Mucosa of stomach (tissue), 1 donor: Measurements from ENCODE around the gene HSP90B1.

ENCODE experiments used
- H3K27me3 ChIP-seq: one replicate; pipeline ENCODE4 v1.7.0; 2013; ENCODE audit warnings: mild to moderate bottlenecking, low read length; ENCODE audit not compliant: control insufficient read depth, insufficient read depth
- H3K36me3 ChIP-seq: one replicate; pipeline ENCODE4 v1.7.0; 2013; ENCODE audit warnings: low read length; ENCODE audit not compliant: control insufficient read depth, insufficient read depth
- H3K4me1 ChIP-seq: one replicate; pipeline ENCODE4 v1.7.0; 2013; ENCODE audit warnings: mild to moderate bottlenecking, low read length; ENCODE audit not compliant: control insufficient read depth, insufficient read depth
- H3K4me3 ChIP-seq: one replicate; pipeline ENCODE4 v1.7.0; 2013; ENCODE audit warnings: low read length
- H3K9ac ChIP-seq: one replicate; pipeline ENCODE4 v1.7.0; 2013; ENCODE audit warnings: mild to moderate bottlenecking, low read length, moderate library complexity
- H3K9me3 ChIP-seq: one replicate; pipeline ENCODE4 v1.7.0; 2013; ENCODE audit warnings: mild to moderate bottlenecking, low read length, moderate library complexity; ENCODE audit not compliant: control insufficient read depth
- donor health status: Pancreatic carcinoma.

HSP90B1 gene

GRCh38 chr12:103936679-103937078 is 6.5 kb downstream of the HSP90B1 start:
- H3K36me3 ChIP-seq: peaks cover 12% of the 10 kb centered on the region
- H3K9me3 ChIP-seq: no peaks in the 10 kb centered on the region
- no peak overlapping the region for H3K4me3 ChIP-seq
- no peak overlapping the region for H3K9ac ChIP-seq
- H3K27me3 ChIP-seq: no peaks in the 10 kb centered on the region
- peaks cover 7% of the 10 kb centered on the region for H3K4me1 ChIP-seq

DNA sequence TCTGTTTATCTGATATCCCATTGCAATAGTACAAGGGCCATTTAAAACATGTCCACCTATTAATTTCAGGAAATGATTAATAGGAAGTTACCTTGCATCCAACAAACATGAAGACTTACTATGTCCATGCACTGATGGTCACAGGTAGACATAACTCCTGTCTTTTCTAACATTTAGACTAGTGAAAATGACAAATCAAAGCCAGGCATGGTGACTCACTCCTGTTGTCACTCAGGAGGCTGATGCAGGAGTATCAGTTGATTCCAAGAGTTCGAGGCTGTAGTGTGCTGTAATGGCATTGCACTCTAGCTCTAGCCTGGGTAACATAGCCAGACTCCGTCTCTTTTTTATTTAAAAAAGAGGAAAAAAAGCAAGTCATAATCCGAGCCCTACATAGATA is 14.8 kb downstream of the HSP90B1 start:
- Histone ChIP-seq H3K4me1 (no peaks in the 10 kb centered on the region), H3K4me3 (no peak overlapping the region), H3K27me3 (no peaks in the 10 kb centered on the region), H3K9me3 (no peaks in the 10 kb centered on the region), H3K36me3 (peaks cover 15% of the 10 kb centered on the region), H3K9ac (no peak overlapping the region)

- H3K9ac ChIP-seq: no peak overlapping the region
- H3K36me3 ChIP-seq: peaks cover 10% of the 10 kb centered on the region
- no peaks in the 10 kb centered on the region for H3K4me1 ChIP-seq
- H3K27me3 ChIP-seq: no peaks in the 10 kb centered on the region
- H3K4me3 ChIP-seq: no peak overlapping the region
- no peaks in the 10 kb centered on the region for H3K9me3 ChIP-seq
Observed at GRCh38 chr12:103947871-103948555, 17.8 kb downstream of the HSP90B1 start.

DNA sequence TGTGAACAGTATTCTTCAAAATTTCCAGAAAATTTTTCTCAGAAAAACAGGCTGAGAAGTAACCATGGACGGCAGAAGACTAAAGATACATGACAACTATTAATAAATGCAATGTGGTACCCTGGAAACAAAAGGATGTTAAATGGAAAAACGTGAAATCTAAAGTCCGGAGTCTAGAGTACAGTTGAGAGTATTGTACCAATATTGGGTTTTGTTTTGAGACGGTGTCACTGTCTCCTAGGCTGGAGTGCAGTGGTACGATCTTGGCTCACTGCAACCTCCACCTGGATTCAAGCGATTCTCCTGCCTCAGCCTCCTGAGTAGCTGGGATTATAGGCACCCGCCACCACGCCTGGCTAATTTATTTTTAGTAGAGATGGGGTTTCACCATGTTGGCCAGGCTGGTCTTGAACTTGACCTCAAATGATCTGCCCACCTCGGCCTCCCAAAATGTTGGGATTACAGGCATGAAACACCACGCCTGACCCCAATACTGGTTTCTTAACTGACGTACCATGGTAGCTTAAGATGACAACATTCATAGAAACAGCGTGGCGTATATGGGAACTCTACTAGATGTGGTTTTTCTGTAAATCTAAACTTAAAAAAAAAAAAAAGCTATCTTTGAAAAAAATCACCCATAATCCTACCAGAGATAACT is 18.7 kb downstream of the HSP90B1 start:
- H3K4me1 ChIP-seq: no peaks in the 10 kb centered on the region
- H3K9me3 ChIP-seq: no peaks in the 10 kb centered on the region
- H3K4me3 ChIP-seq: no peak overlapping the region
- H3K9ac ChIP-seq: no peak overlapping the region
- no peaks in the 10 kb centered on the region for H3K27me3 ChIP-seq
- peaks cover 12% of the 10 kb centered on the region for H3K36me3 ChIP-seq

DNA sequence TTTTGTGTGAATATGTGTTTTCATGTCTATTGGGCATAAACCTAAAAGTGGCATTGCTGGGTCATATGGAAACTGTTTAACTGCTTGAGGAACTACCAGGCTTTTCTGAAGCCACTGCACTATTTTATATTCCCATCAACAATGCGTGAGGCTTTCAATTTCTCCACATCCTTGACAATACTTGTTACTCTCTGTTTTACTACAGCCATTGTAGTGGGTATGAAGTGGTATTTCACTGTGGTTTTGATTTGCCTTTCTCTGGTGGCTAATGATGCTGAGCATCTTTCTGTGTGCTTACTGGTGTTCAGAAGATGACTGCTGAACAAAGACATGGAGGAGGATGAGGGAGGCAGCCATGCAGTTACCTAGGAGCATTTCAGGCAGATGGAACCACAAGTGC is 22.3 kb downstream of the HSP90B1 start:
- no peak overlapping the region for H3K4me3 ChIP-seq
- H3K9me3 ChIP-seq: no peaks in the 10 kb centered on the region
- H3K27me3 ChIP-seq: no peaks in the 10 kb centered on the region
- peaks cover 9% of the 10 kb centered on the region for H3K4me1 ChIP-seq
- H3K36me3 ChIP-seq: peaks cover 6% of the 10 kb centered on the region
- no peak overlapping the region for H3K9ac ChIP-seq

DNA sequence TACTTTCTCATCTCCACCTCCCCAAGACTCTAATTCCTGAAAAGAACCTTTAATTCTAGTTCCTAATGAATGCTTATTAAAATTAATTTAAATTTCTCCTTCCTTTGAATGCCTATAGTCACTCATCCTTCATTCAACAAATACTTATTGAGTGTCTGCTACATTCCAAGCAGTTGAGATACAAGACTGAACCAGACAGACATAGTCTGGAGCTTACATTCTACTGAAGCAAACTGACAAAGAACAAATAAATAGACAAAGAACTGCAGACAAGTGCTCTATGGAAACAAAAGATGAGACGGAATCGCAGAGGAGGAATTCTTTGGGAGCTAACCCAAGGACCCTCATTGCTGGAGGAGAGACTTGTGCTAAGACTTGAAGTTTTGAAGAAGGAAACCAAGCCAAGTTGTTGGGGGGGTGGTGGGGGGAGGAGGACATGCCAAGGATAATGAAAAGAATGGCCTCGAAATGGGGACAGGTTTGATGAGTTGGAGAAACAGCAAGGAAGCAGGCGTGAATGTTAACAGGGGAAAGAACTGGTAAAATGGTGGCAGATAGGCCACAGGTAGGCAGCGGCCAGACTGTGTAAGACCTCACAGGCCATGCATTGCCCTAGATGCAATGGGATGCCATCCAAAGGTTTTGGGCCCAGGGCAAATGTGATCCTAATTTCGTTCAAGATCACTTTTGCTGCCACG is 25.8 kb downstream of the HSP90B1 start:
- H3K27me3 ChIP-seq: no peaks in the 10 kb centered on the region
- peaks cover 6% of the 10 kb centered on the region for H3K36me3 ChIP-seq
- no peaks in the 10 kb centered on the region for H3K9me3 ChIP-seq
- peak overlapping the region; percentile 62 for H3K4me3 ChIP-seq
- peaks cover 9% of the 10 kb centered on the region for H3K4me1 ChIP-seq
- H3K9ac ChIP-seq: peak overlapping the region; percentile 84

DNA sequence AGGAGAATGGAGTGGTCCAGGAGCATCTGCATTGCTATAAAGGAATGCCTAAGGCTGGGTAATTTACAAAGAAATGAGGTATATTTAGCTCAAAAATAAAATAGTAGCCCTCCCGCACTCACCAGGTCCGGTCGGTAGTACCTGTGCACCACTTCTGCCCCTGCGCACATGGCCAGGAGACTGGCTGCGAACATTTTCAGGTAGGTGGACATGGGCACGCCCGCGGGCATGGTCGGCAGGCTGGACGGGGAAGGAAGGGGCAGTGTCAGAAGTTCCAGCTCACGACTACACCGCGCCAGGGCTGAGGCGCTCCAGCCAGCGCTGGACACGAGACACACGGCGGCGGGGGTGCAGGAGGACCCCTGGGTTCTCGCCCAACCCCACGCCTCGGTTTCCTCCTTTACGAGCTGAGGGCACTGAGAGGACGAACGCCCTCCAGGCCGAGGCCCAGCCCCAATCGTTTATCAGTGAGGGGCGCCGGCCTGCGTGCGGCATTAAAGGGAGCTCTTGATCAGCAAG is 26.4 kb downstream of the HSP90B1 start:
- peaks cover 9% of the 10 kb centered on the region for H3K4me1 ChIP-seq
- peaks cover 6% of the 10 kb centered on the region for H3K36me3 ChIP-seq
- no peaks in the 10 kb centered on the region for H3K9me3 ChIP-seq
- H3K9ac ChIP-seq: peak overlapping the region; percentile 84
- H3K27me3 ChIP-seq: no peaks in the 10 kb centered on the region
- H3K4me3 ChIP-seq: peak overlapping the region; percentile 62

GRCh38 chr12:103957865-103958388 is 27.7 kb downstream of the HSP90B1 start:
- H3K27me3 ChIP-seq: no peaks in the 10 kb centered on the region
- peaks cover 6% of the 10 kb centered on the region for H3K36me3 ChIP-seq
- H3K9me3 ChIP-seq: no peaks in the 10 kb centered on the region
- no peak overlapping the region for H3K9ac ChIP-seq
- no peak overlapping the region for H3K4me3 ChIP-seq
- H3K4me1 ChIP-seq: peaks cover 9% of the 10 kb centered on the region

GRCh38 chr12:103958621-103959020 is 28.4 kb downstream of the HSP90B1 start:
- H3K9me3 ChIP-seq: no peaks in the 10 kb centered on the region
- H3K4me3 ChIP-seq: no peak overlapping the region
- H3K36me3 ChIP-seq: peaks cover 2% of the 10 kb centered on the region
- peaks cover 9% of the 10 kb centered on the region for H3K4me1 ChIP-seq
- H3K9ac ChIP-seq: no peak overlapping the region
- H3K27me3 ChIP-seq: no peaks in the 10 kb centered on the region

DNA sequence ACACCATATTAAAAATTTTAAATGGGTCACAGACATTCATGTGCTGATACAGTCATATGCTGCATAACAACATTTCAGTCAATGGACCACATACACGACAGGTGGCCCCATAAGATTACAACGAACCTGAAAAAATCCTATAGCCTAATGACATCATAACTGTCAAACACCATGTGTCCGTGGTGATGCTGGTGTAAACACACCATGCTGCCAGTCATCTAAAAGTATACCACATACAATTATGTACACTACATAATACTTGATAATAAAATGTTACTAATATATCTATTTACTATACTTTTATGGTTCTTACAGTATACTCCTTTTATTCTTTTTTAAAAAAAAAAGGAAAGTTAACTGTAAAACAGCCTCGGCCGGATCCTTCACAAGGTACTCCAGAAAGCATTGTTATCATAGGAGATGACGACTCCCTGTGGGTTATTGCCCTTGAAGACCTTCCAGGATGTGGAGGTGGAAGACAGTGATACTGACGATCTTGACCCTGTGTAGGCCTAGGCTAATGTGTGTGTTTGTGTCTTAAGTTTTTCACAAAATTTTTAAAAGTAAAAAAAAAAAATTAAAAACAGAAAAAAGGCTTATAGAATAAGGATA is 30.5 kb downstream of the HSP90B1 start:
- H3K27me3 ChIP-seq: no peaks in the 10 kb centered on the region
- no peaks in the 10 kb centered on the region for H3K36me3 ChIP-seq
- H3K9me3 ChIP-seq: no peaks in the 10 kb centered on the region
- peaks cover 16% of the 10 kb centered on the region for H3K4me1 ChIP-seq
- no peak overlapping the region for H3K4me3 ChIP-seq
- no peak overlapping the region for H3K9ac ChIP-seq

- Histone ChIP-seq H3K36me3 (no peaks in the 10 kb centered on the region), H3K9ac (no peak overlapping the region), H3K4me3 (no peak overlapping the region), H3K27me3 (no peaks in the 10 kb centered on the region), H3K4me1 (peaks cover 11% of the 10 kb centered on the region), H3K9me3 (no peaks in the 10 kb centered on the region)
Observed at GRCh38 chr12:103962493-103962892, 32.3 kb downstream of the HSP90B1 start.
